ENCODE data around the gene NOX5.
"Not testable (repeated sequence)": the region's sequence is repeated elsewhere in the genome, so short reads cannot be mapped to it uniquely, and the experiment has no call there.

Gene NOX5, protein sequence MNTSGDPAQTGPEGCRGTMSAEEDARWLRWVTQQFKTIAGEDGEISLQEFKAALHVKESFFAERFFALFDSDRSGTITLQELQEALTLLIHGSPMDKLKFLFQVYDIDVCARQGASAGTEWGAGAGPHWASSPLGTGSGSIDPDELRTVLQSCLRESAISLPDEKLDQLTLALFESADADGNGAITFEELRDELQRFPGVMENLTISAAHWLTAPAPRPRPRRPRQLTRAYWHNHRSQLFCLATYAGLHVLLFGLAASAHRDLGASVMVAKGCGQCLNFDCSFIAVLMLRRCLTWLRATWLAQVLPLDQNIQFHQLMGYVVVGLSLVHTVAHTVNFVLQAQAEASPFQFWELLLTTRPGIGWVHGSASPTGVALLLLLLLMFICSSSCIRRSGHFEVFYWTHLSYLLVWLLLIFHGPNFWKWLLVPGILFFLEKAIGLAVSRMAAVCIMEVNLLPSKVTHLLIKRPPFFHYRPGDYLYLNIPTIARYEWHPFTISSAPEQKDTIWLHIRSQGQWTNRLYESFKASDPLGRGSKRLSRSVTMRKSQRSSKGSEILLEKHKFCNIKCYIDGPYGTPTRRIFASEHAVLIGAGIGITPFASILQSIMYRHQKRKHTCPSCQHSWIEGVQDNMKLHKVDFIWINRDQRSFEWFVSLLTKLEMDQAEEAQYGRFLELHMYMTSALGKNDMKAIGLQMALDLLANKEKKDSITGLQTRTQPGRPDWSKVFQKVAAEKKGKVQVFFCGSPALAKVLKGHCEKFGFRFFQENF
- total RNA-seq = 0 to 0.06 (median 0) reads per million in 9 experiments

DNA sequence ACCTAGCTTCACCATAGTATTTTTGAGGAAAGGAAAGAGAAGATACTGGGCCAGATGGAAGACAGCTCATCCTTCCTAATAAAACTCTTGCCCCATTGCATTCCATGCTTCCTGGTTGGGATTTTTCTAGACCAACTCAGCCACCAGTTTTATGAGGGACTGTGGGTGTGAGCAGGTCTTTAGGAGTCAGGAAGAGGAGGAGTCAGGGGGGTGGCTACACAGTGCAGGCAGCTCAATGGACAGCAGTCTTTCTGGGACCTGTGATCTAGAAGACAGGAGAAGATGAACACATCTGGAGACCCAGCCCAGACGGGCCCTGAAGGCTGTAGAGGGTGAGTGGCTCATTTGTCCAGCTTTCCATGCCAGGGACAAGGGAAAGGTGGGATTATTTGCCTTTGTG lies at the start of gene NOX5:
TSS of gene NOX5 (plus strand) at position 242 of the 400 bp plus-strand sequence. CDS start at position 283, 41 bp downstream.
- Mint-ChIP-seq H3K4me3 (no peak within 1 kb of the TSS), H3K27ac (no peak within 1 kb of the TSS), H3K36me3 (ENCODE audit: insufficient read depth) (no peaks in the 10 kb centered on the region), H3K9me3 (no peaks in the 10 kb centered on the region), H3K27me3 (peaks cover 49 to 67% of the 10 kb centered on the region in 2 donors), H3K4me1 (ENCODE audit: low read depth in 2 of 2) (no peaks in the 10 kb centered on the region)
- no peak for DNase-seq
- ATAC-seq (replicated peaks) = no peak

DNA sequence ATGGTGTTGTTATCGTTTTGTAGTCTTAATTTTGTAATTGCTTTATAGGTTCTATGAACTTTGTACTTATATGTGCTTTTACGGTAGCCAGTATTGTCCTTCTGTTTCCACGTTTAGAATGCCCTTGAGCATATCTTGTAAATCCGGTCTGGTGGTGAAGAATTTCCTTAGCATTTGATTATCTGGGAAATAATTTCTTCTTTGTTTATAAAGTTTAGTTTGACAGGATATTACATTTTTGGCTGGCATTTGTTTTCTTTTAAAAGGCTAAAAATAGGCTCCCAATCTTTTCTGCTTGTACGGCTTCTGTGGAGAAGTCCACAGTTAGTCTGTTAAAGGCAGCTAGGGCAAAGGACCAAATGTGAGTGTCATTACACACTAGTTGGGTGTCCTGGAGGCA lies 47.5 kb upstream of the NOX5 start:
- Mint-ChIP-seq H3K27me3 (peaks cover 48 to 52% of the 10 kb centered on the region in 2 donors), H3K4me1 (ENCODE audit: low read depth in 2 of 2) (no peaks in the 10 kb centered on the region), H3K27ac (no peak overlapping the region)

DNA sequence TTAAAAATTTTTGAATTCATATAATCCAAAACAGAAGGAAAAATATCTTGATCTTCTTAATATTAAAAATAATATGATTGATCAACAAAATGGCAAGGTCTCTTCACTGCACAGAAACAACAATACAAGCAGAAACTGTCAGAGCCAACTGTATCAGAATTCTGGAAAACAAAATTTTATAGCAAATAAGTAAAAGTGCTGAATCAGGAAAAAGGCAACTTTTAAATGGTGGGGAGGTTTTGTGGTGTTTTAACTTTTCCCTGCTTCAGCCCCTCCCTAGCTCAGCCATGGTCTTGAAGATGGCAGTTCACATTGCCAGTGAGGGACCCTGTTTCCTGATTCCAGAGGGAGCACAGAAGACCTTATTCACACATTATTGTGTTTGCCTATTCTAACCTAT lies 46.5 kb upstream of the NOX5 start:
- Mint-ChIP-seq H3K27ac (no peak overlapping the region), H3K4me1 (ENCODE audit: low read depth in 2 of 2) (no peaks in the 10 kb centered on the region), H3K9me3 (peaks cover 8 to 9% of the 10 kb centered on the region in 2 donors), H3K4me3 (no peak overlapping the region), H3K27me3 (peaks cover 48 to 51% of the 10 kb centered on the region in 2 donors), H3K36me3 (ENCODE audit: insufficient read depth) (no peaks in the 10 kb centered on the region)
- DNase-seq (no peak), ATAC-seq (replicated peaks) (no peak)

More for the DNA sequence above, 47.5 kb upstream of the NOX5 start:
- H3K36me3 Mint-ChIP-seq (ENCODE audit: insufficient read depth) = no peaks in the 10 kb centered on the region
- peaks cover 8 to 9% of the 10 kb centered on the region in 2 donors for H3K9me3 Mint-ChIP-seq
- no peak overlapping the region for H3K4me3 Mint-ChIP-seq
- no peak for ATAC-seq (replicated peaks)
- no peak for DNase-seq

DNA sequence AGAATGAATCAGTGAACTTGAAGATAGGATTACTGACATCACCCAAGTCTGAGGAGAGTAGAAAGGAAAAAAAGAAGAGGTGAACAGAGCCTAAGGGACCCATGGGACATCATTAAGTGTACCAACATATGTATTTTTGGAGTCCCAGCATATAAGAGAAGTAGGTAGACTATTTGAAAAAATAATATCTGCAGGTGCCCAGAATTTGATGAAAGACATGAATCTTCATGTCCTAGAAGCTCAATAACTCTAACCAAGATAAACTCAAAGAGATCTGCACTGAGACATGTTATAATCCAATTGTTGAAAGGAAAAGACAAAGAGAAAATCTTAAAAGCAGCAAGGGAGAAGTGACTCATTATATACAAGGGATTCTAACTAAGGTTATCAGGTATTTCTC lies 45.2 kb upstream of the NOX5 start:
- H3K4me1 Mint-ChIP-seq (ENCODE audit: low read depth in 2 of 2) = no peaks in the 10 kb centered on the region
- no peak overlapping the region for H3K4me3 Mint-ChIP-seq
- DNase-seq (no peak), ATAC-seq (replicated peaks) (no peak)
- H3K27ac Mint-ChIP-seq = no peak overlapping the region
- H3K27me3 Mint-ChIP-seq = peaks cover 48 to 51% of the 10 kb centered on the region in 2 donors
- H3K9me3 Mint-ChIP-seq = peaks cover 8 to 9% of the 10 kb centered on the region in 2 donors
- no peaks in the 10 kb centered on the region for H3K36me3 Mint-ChIP-seq (ENCODE audit: insufficient read depth)

DNA sequence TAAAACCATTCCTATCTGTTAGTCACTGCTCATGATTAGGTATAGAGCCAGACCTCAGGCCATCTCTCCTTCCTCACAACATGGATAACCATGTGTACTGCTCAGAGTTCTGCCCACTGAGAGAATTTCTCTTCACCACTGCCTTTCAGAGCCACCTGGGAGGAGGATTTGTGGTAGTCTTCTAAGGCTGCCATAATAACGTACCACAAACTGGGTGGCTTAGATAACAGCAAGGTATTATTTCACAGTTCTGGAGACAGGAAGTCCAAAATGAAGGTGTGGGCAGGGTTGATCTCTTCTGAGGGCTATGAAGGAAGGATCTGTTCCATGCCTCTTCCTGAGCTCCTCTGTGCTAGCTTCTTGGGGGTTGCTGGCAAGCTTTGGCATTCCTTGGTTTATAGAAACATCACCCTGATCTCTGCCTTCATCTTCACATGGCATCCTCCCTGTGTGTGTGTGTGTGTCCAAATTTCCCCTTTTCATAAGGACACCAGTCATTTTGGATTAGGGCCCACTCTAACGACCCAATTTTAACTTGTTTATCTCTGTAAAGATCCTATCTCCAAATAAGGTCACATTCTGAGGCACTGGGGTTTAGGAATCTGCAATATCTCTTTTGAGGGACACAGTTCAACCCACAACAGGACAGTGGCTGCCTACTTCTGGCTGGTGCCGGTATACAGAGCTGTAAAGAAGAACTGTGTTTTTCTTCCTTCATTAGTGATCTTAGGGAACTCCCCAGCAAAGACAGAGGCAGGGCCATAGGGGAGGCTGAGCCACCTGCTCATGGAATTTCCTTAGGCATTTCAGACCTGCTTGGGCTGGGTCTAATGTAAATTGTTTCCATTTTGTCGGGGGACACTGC lies 42.1 kb upstream of the NOX5 start:
- DNase-seq = no peak
- Mint-ChIP-seq H3K36me3 (ENCODE audit: insufficient read depth) (no peaks in the 10 kb centered on the region), H3K27me3 (peaks cover 36 to 47% of the 10 kb centered on the region in 2 donors), H3K9me3 (peaks cover 8 to 12% of the 10 kb centered on the region in 2 donors), H3K4me1 (ENCODE audit: low read depth in 2 of 2) (no peaks in the 10 kb centered on the region), H3K27ac (no peak overlapping the region), H3K4me3 (no peak overlapping the region)
- no peak for ATAC-seq (replicated peaks)

DNA sequence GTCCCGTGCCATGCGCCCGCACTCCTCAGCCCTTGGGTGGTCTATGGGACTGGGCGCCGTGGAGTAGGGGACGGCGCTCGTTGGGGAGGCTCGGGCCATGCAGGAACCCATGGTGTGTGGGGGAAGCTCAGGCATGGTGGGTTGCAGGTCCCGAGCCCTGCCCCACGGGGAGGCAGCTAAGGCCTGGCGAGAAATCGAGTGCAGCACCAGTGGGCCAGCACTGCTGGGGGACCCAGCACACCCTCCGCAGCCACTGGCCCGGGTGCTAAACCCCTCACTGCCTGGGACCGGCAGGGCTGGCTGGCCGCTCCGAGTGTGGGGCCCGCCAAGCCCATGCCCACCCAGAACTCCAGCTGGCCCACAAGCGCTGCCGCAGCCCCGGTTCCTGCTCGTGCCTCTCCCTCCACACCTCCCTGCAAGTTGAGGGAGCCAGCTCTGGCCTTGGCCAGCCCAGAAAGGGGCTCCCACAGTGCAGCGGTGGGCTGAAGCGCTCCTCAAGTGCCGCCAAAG lies 38.8 kb upstream of the NOX5 start:
- DNase-seq; H3K4me3 Mint-ChIP-seq; ATAC-seq (replicated peaks); H3K27ac Mint-ChIP-seq; H3K4me1 Mint-ChIP-seq (ENCODE audit: low read depth in 2 of 2); H3K36me3 Mint-ChIP-seq (ENCODE audit: insufficient read depth); H3K9me3 Mint-ChIP-seq: not testable (repeated sequence)
- H3K27me3 Mint-ChIP-seq = peaks cover 32 to 33% of the 10 kb centered on the region in 2 donors

DNA sequence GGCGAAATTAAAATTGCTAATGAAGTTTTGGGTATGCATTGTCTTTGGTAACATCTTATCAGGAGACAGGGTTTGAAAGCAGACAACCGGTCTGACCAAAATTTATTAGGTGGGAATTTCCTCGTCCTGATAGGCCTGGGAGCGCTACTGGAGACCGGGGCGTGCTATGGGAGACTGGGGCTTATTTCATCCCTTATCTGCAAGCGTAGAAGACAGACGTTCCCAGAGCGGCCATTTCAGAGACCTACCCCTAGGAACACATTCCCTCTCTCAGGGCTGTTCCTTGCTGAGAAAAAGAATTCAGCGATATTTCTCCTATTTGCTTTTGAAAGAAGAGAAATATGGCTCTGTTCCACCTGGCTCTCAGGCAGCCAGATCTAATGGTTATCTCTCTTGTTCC lies 37.1 kb upstream of the NOX5 start:
- H3K36me3 Mint-ChIP-seq (ENCODE audit: insufficient read depth); H3K4me3 Mint-ChIP-seq; H3K9me3 Mint-ChIP-seq; H3K4me1 Mint-ChIP-seq (ENCODE audit: low read depth in 2 of 2); ATAC-seq (replicated peaks); H3K27ac Mint-ChIP-seq; DNase-seq: not testable (repeated sequence)
- peaks cover 42 to 43% of the 10 kb centered on the region in 2 donors for H3K27me3 Mint-ChIP-seq

DNA sequence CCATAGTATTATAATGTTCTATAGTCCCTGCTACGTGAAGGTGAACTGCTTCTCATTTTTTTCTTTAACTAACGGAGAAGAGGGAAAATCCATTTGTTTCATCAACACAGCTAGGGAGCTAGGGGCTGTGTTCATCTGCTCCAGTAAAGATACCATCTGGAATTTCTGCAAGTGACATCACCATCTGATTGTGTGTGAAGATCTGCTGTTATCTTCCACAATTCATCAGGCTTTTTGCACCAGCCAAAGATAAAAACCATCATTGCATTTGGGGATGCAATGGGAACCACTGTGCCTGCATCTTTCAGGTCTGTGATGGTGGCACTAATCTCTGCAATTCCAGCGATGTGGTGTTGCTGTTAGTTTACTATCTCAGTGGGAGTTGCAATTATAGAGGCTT lies 35.5 kb upstream of the NOX5 start:
- H3K4me1 Mint-ChIP-seq (ENCODE audit: low read depth in 2 of 2) = no peaks in the 10 kb centered on the region
- no peak for ATAC-seq (replicated peaks)
- H3K27ac Mint-ChIP-seq = no peak overlapping the region

DNA sequence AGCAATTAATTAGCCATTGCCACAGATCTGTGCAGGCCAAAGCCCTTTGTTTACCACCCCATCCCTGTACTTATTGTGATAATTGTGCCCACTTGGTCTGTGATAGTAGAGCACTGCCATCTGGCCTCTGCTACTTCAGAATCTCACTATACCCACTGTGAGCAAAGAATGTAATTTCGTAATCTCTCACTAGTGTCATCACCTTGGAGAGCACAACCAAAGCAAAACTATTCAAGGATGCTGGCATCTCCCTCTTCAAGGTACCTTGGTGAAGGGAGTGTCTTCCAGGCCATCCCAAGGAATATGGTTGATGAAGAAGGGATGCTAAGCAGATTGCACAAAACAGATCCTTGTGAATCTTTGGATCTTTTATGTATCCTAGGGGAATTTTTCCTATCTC lies 34.7 kb upstream of the NOX5 start:
- H3K4me1 Mint-ChIP-seq (ENCODE audit: low read depth in 2 of 2) = no peaks in the 10 kb centered on the region

More for the DNA sequence above, 35.5 kb upstream of the NOX5 start:
- no peak for DNase-seq
- Mint-ChIP-seq H3K36me3 (ENCODE audit: insufficient read depth) (no peaks in the 10 kb centered on the region), H3K9me3 (peaks cover 0 to 3% of the 10 kb centered on the region in 2 donors), H3K27me3 (peaks cover 30 to 42% of the 10 kb centered on the region in 2 donors), H3K4me3 (no peak overlapping the region)

DNA sequence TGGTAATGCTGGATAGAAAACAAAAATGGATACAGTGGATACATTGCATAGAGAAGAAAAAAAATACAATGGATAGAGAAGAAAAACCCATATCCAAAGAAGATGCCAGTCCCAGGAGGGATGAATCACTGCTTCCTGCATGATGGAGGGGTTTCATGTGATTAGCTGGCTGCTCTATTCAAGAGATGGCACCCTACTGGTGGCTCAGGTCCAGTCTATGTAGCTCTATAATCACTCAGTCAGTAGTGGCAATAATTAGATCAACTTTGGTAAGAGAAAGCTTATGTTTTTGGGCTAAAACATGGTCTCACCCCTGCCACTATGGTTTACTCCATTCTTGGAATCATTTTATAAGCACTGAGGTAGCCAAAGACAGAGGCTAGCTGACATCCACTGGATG lies 33.7 kb upstream of the NOX5 start:
- no peak for ATAC-seq (replicated peaks)
- H3K4me1 Mint-ChIP-seq (ENCODE audit: low read depth in 2 of 2) = no peaks in the 10 kb centered on the region
- no peak overlapping the region for H3K27ac Mint-ChIP-seq
- peaks cover 0 to 3% of the 10 kb centered on the region in 2 donors for H3K9me3 Mint-ChIP-seq
- H3K27me3 Mint-ChIP-seq = peaks cover 32 to 42% of the 10 kb centered on the region in 2 donors
- DNase-seq = no peak
- H3K4me3 Mint-ChIP-seq = no peak overlapping the region
- H3K36me3 Mint-ChIP-seq (ENCODE audit: insufficient read depth) = no peaks in the 10 kb centered on the region

More for the DNA sequence above, 34.7 kb upstream of the NOX5 start:
- Mint-ChIP-seq H3K36me3 (ENCODE audit: insufficient read depth) (no peaks in the 10 kb centered on the region), H3K4me3 (no peak overlapping the region), H3K9me3 (peaks cover 0 to 3% of the 10 kb centered on the region in 2 donors), H3K27ac (no peak overlapping the region), H3K27me3 (peaks cover 25 to 38% of the 10 kb centered on the region in 2 donors)
- no peak for DNase-seq
- no peak for ATAC-seq (replicated peaks)

DNA sequence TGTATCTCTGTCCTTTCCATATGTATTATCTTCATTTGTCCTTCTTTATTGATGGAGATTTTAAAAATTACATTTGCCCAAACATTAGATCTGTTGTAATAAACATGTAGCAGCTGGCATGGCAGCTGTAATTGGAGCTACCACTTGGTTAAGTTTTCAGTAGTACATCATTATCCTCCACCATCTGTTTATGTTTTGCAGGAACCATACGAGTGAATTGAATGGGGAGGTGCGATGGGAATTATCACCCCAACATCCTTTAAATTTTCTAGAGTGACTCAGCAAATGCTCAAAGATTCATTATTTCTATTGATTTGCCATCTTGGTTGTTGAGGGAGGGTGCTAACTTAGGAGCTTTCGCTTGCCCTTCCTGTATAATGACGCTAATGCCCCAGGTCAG lies 32.6 kb upstream of the NOX5 start:
- H3K27me3 Mint-ChIP-seq = peaks cover 34 to 51% of the 10 kb centered on the region in 2 donors
- no peak overlapping the region for H3K27ac Mint-ChIP-seq
- no peaks in the 10 kb centered on the region for H3K36me3 Mint-ChIP-seq (ENCODE audit: insufficient read depth)
- peaks cover 0 to 2% of the 10 kb centered on the region in 2 donors for H3K9me3 Mint-ChIP-seq
- DNase-seq (no peak), ATAC-seq (replicated peaks) (no peak)
- no peak overlapping the region for H3K4me3 Mint-ChIP-seq
- no peaks in the 10 kb centered on the region for H3K4me1 Mint-ChIP-seq (ENCODE audit: low read depth in 2 of 2)

DNA sequence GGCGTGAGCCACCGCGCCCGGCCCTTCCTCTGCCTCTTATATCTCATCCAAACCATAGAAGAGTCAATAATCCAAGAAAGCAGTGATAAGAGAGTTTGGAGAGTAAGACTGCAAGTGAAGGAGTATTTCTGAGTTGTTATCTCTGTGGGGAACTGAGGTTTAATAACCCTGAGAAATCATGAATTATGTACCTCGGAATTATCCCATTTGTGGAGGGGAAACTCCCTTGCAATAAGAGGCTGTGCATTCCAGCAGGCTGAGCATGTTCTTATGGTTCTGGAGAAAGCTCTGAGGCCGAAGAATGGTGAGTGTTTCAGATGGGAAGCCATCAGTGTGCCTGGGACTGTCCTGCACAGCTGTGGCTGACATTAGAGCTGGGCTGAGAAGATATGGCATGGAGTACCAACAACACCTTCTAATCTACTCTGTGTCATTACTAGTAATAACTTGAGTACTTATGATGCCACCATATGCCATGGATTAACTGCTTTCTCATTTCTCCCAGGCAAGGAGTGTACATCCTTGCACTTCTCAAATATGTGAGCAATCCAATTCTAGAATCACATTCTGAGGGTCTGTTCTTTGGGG lies 31.4 kb upstream of the NOX5 start:
- no peak for ATAC-seq (replicated peaks)
- Mint-ChIP-seq H3K4me1 (ENCODE audit: low read depth in 2 of 2) (no peaks in the 10 kb centered on the region), H3K4me3 (no peak overlapping the region), H3K27ac (no peak overlapping the region), H3K9me3 (no peaks in the 10 kb centered on the region), H3K27me3 (peaks cover 39 to 62% of the 10 kb centered on the region in 2 donors), H3K36me3 (ENCODE audit: insufficient read depth) (no peaks in the 10 kb centered on the region)
- no peak for DNase-seq

All from effector memory CD8-positive, alpha-beta T cell (primary cell).